Colonic mucosa (tissue), 4 donors: ENCODE results near the gene NLRP9. TPM values are rescaled to one million over a fixed set of nuclear protein-coding genes. Genes with fewer than 3 reads are reported as not detected.

Source experiments
- DNase-seq: peaks from one replicate; pipeline ENCODE4 v3.0.0-alpha.2; 2020
- H3K27ac ChIP-seq: fragments of 200-600 bp; one replicate; pipeline ENCODE4 v1.8.0; 2021
- H3K27me3 ChIP-seq: fragments of 200-600 bp; one replicate; pipeline ENCODE4 v1.8.0; 2021
- H3K36me3 ChIP-seq: fragments of 200-600 bp; one replicate; pipeline ENCODE4 v1.8.0; 2021
- H3K4me1 ChIP-seq: fragments of 200-600 bp; one replicate; pipeline ENCODE4 v1.8.0; 2021; ENCODE audit warnings: mild to moderate bottlenecking
- H3K4me3 ChIP-seq: fragments of 200-600 bp; one replicate; pipeline ENCODE4 v1.8.0; 2021
- H3K9ac ChIP-seq, 2 donors: one replicate each; pipeline ENCODE4 v1.7.0; 2013; ENCODE audit warnings: control low read depth in 2 of 2, low read depth in 2 of 2, low read length in 2 of 2
- H3K9me3 ChIP-seq: fragments of 200-600 bp; one replicate; pipeline ENCODE4 v1.8.0; 2021
- intact Hi-C: fragments of 100-400 bp; cut with DNase I; formaldehyde crosslinking; loops from one replicate; pipeline ENCODE4 v1.14.1; 2022
- total RNA-seq, 2 donors: library from RNA; stranded (reverse); fragmentation: NEBNext Ultra II Directional in 1 of 2; extraction: Animal tissue kit (Norgen Biotek cat#: 25700) in 1 of 2; gene quantifications; one replicate each; pipeline ENCODE4 v1.2.1, GENCODE V29; 2021
- TF ChIP-seq, protein P1 (sequence below): fragments of 200-600 bp; IDR thresholded peaks from one replicate; pipeline ENCODE4 v1.8.0; 2022; ENCODE audit warnings: antibody characterized with exemption, mild to moderate bottlenecking
- donor health status: healthy.
- donor health status: DM: no; HTN: no; CAD: no.
- donor health status: DM: no; HTN: no; CAD: no.

NLRP9 gene
- total RNA-seq, 2 donors from 2014 or later = not detected

DNA sequence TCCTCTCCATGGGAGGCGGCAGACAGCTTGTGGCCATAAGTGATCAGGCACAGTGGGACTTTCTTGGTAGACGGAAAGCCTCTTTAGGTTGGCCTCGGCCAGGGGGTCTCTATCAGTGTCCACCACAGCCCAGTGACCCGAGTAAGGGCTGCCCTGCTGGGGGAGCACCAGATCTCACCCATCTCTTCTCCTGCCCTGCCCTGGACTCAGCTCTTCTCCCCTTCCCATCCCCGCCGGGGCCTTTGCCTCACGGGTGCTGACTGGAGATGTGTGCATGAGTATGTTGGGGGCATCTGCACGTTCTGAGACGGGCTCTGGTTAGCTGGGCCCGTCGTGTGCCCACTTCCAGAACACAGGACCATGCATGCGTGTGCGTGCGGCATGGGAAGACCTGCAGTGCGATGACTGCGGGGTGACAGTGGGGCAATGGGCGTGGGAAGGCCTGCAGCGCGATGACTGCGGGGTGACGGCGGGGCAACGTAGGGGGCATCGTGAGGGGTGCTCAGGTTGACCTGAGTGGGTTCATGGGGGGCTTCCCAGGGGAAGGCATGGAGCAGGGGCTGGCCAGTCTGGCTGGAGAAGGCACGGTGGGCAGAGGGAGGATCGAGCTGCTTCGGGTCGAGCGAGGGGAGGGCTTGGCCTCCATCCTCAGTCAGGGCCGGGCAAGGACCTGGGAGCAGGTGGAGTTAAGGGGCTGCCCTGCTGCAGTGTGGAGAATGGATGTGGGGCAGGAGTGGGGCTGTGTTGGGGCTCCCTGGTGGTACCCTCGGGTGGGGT is 47.2 kb downstream of the NLRP9 start:
- H3K4me3 ChIP-seq = no peak overlapping the region
- H3K4me1 ChIP-seq = peaks cover 23% of the 10 kb centered on the region
- intact Hi-C loops = no loop called here
- no peak overlapping the region for H3K9ac ChIP-seq
- no peak overlapping the region for H3K27ac ChIP-seq
- no peaks in the 10 kb centered on the region for H3K27me3 ChIP-seq
- TF ChIP-seq, protein P1, sequence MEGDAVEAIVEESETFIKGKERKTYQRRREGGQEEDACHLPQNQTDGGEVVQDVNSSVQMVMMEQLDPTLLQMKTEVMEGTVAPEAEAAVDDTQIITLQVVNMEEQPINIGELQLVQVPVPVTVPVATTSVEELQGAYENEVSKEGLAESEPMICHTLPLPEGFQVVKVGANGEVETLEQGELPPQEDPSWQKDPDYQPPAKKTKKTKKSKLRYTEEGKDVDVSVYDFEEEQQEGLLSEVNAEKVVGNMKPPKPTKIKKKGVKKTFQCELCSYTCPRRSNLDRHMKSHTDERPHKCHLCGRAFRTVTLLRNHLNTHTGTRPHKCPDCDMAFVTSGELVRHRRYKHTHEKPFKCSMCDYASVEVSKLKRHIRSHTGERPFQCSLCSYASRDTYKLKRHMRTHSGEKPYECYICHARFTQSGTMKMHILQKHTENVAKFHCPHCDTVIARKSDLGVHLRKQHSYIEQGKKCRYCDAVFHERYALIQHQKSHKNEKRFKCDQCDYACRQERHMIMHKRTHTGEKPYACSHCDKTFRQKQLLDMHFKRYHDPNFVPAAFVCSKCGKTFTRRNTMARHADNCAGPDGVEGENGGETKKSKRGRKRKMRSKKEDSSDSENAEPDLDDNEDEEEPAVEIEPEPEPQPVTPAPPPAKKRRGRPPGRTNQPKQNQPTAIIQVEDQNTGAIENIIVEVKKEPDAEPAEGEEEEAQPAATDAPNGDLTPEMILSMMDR = no peak
- no peak for DNase-seq
- H3K9me3 ChIP-seq = no peaks in the 10 kb centered on the region
- peaks cover 39% of the 10 kb centered on the region for H3K36me3 ChIP-seq

DNA sequence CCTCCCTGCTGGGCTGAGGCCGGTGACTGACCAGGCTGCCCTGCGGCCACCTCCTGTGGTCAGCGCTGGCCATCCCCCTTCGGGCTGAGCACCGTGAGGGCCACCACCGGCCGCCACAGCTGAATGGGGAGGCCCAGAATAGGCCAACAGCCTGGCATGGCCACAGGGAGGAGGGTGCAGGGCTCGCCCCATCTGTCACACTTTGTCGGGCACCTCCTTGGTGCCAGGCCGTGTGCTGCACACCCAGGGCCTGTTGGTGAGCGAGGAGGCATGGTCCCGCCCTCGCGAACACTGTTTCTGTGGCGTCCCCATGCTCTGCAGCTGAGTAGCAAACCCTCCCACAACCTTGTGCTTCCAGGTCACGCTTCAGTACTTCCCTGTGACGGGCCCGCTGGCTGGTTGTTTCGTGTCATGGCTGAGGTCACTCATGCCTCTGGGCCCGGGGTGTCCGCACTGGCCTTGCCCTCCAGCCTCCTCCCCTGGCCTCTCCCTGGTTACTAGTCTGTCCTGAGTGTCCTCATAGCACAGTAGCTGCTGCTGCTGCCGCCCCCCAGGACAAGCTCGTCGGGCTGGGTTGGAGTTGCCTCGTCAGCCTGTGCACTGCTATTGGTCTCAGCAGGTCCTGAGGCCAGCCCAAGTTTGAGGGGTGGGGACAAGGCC is 48.0 kb downstream of the NLRP9 start:
- Histone ChIP-seq H3K36me3 (peaks cover 39% of the 10 kb centered on the region), H3K27ac (no peak overlapping the region), H3K4me3 (no peak overlapping the region), H3K27me3 (no peaks in the 10 kb centered on the region), H3K9me3 (no peaks in the 10 kb centered on the region), H3K9ac (no peak overlapping the region), H3K4me1 (peaks cover 28% of the 10 kb centered on the region)
- no peak for DNase-seq
- intact Hi-C loops = no loop called here
- TF ChIP-seq, protein P1 = no peak

DNA sequence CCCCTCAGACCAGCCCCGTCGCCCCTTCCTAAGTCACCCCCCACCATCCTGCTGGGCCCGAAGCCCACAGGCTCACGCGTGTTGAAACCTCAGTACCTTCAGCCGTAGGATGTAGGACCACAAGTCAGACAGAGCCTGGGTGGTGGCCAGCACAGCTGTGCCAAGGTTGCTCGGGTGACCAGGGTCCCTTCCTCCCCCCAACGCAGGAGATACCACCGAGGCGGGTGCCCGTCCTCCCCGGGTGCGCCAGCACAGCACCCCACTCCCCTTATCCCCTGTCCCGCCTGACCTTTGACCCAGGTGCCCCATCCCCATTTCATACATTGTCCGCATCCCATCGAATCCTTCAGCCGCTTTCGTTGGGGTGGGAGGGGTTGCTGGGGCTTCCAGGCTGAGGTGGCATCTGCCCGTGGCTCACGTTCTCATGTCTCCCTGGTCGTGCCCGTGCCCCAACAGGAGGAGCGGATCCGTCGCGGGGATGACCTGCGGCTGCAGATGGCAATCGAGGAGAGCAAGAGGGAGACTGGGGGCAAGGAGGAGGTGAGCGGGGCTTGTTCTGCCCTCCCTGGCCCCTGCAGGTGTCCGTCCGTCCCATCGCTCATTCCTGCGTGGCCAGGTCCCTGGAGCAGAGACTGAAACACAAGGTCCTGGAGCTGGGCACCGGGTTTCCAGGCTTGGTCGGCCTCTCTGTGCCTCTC is 48.6 kb downstream of the NLRP9 start:
- peak overlapping the region; percentile 82 for H3K27ac ChIP-seq
- no peak for DNase-seq
- TF ChIP-seq, protein P1 = no peak
- H3K9me3 ChIP-seq = no peaks in the 10 kb centered on the region
- peaks cover 33% of the 10 kb centered on the region for H3K36me3 ChIP-seq
- peaks cover 35% of the 10 kb centered on the region for H3K4me1 ChIP-seq
- no peaks in the 10 kb centered on the region for H3K27me3 ChIP-seq
- H3K9ac ChIP-seq = peak overlapping the region in 1 of 2 donors; percentile 72
- no peak overlapping the region for H3K4me3 ChIP-seq
- intact Hi-C loops = no loop called here

DNA sequence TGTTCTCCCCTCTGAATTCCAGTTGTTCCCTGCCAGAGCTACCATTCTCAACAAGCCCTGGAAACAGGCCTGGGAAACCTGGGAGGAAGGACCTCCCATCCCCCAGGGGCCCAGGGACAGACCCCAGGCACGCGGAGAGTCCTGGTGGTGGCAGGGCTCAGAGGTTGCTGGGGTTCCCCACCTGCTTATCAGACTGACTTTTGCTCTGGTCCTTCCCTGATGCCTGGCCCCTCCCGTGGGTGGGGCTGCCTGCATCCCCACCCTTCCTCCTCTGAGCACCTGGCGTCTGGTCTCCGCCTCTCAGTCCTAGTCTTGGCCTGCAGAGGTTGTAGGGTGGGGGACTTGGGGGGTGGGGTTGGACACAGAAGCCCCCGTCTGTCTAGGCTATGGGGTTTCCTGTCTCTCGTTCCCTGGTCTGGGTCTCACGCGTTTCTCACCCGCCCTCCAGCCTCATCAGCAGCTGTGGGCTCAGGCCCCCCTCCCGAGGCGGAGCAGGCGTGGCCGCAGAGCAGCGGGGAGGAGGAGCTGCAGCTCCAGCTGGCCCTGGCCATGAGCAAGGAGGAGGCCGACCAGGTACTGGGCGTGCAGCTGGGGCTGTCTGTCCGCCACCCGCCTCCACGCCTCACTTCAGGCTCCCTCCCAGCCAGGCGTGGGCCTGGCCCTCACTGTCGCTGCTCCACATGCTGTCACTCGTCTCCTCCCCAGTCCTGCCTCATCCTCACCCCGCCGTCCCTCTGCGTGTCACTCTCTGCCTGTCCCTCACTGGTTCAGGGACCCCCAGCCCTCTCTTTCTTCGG is 49.6 kb downstream of the NLRP9 start:
- TF ChIP-seq, protein P1 = no peak
- Histone ChIP-seq H3K9ac (peak overlapping the region; percentile 48 to 80), H3K9me3 (no peaks in the 10 kb centered on the region), H3K27ac (peak overlapping the region; percentile 82), H3K4me1 (peaks cover 39% of the 10 kb centered on the region), H3K4me3 (no peak overlapping the region), H3K27me3 (no peaks in the 10 kb centered on the region), H3K36me3 (peaks cover 33% of the 10 kb centered on the region)
- DNase-seq = peak; percentile 90
- intact Hi-C loops = no loop called here
